ENCODE data around the gene ZBTB4.

Gene ZBTB4

DNA sequence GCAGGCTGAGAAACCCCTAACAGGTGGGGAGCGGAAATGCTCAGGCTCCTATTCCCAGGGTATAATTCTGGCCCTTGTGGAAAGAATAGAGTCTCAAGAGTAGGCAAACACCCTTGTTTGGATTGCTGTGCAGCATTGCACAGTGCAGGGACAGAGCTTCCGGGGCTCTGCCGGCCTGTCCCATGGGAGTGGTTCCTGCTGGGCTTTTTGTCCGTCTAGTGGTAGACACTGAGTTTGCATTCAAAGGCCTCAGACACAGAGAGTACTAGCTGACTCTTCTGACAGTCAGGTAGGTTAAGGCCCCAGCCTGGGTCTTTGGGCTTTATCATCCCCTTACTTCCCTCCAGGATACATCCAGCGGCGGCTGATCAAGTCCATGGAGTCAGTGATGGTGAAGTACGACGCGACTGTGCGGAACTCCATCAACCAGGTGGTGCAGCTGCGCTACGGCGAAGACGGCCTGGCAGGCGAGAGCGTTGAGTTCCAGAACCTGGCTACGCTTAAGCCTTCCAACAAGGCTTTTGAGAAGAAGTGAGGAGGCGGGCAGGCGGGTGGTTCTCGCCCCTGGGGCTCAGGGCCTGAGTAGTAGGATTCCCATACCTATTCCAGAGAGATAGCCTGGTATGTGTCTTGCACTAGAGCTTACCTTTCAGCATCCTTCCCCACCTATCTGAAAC lies 22.9 kb upstream of the ZBTB4 start:
- TF ChIP-seq SIN3A (IDR thresholded peaks at IDR 0.05; ENCODE audit: borderline replicate concordance, insufficient read depth, low read length) (no peak), FOXP2 (optimal IDR thresholded peaks at IDR 0.05; ENCODE audit: borderline replicate concordance, extremely low read depth, extremely low read length, insufficient read depth) (no peak), TAF1 (IDR thresholded peaks at IDR 0.05; ENCODE audit: borderline replicate concordance, insufficient read depth, low read length) (no peak), POLR2AphosphoS5 (IDR thresholded peaks at IDR 0.05; ENCODE audit: low read depth, low read length) (no peak)
- TF ChIP-seq, protein P1, sequence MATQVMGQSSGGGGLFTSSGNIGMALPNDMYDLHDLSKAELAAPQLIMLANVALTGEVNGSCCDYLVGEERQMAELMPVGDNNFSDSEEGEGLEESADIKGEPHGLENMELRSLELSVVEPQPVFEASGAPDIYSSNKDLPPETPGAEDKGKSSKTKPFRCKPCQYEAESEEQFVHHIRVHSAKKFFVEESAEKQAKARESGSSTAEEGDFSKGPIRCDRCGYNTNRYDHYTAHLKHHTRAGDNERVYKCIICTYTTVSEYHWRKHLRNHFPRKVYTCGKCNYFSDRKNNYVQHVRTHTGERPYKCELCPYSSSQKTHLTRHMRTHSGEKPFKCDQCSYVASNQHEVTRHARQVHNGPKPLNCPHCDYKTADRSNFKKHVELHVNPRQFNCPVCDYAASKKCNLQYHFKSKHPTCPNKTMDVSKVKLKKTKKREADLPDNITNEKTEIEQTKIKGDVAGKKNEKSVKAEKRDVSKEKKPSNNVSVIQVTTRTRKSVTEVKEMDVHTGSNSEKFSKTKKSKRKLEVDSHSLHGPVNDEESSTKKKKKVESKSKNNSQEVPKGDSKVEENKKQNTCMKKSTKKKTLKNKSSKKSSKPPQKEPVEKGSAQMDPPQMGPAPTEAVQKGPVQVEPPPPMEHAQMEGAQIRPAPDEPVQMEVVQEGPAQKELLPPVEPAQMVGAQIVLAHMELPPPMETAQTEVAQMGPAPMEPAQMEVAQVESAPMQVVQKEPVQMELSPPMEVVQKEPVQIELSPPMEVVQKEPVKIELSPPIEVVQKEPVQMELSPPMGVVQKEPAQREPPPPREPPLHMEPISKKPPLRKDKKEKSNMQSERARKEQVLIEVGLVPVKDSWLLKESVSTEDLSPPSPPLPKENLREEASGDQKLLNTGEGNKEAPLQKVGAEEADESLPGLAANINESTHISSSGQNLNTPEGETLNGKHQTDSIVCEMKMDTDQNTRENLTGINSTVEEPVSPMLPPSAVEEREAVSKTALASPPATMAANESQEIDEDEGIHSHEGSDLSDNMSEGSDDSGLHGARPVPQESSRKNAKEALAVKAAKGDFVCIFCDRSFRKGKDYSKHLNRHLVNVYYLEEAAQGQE (IDR thresholded peaks at IDR 0.05; ENCODE audit: insufficient read depth in 1 of 2, low read depth in 2 of 2, low read length in 2 of 2): no peak

DNA sequence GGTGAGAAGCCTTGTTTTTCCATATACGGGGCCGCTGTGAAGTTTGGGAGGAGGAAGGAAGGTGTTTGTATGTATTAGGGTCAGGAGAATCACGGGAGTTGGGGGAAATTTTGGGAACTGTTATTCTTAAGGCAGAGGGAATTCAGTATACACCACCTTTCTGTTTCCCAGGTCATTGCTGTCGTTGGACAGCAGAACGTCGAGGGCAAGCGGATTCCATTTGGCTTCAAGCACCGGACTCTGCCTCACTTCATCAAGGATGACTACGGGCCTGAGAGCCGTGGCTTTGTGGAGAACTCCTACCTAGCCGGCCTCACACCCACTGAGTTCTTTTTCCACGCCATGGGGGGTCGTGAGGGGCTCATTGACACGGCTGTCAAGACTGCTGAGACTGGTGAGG lies 22.3 kb upstream of the ZBTB4 start:
- no peak for TF ChIP-seq TAF1 (IDR thresholded peaks at IDR 0.05; ENCODE audit: borderline replicate concordance, insufficient read depth, low read length)
- TF ChIP-seq SIN3A (IDR thresholded peaks at IDR 0.05; ENCODE audit: borderline replicate concordance, insufficient read depth, low read length): no peak
- TF ChIP-seq, protein P1 (IDR thresholded peaks at IDR 0.05; ENCODE audit: insufficient read depth in 1 of 2, low read depth in 2 of 2, low read length in 2 of 2): no peak
- no peak for TF ChIP-seq POLR2AphosphoS5 (IDR thresholded peaks at IDR 0.05; ENCODE audit: low read depth, low read length)
- no peak for TF ChIP-seq FOXP2 (optimal IDR thresholded peaks at IDR 0.05; ENCODE audit: borderline replicate concordance, extremely low read depth, extremely low read length, insufficient read depth)

DNA sequence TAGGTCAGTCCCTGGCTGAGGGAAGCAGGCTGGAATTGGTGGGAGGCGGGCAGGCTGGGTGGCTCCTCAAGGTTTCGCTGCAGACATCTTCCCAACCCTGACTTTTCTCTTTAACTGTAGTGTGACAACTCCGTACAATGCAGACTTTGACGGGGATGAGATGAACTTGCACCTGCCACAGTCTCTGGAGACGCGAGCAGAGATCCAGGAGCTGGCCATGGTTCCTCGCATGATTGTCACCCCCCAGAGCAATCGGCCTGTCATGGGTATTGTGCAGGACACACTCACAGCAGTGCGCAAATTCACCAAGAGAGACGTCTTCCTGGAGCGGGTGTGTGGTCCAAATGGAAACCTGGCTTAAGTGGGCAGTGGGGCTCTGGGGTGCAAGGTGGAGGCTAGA lies 19.7 kb upstream of the ZBTB4 start:
- TF ChIP-seq, protein P1 (IDR thresholded peaks at IDR 0.05; ENCODE audit: insufficient read depth in 1 of 2, low read depth in 2 of 2, low read length in 2 of 2): no peak
- TF ChIP-seq FOXP2 (optimal IDR thresholded peaks at IDR 0.05; ENCODE audit: borderline replicate concordance, extremely low read depth, extremely low read length, insufficient read depth) (no peak), SIN3A (IDR thresholded peaks at IDR 0.05; ENCODE audit: borderline replicate concordance, insufficient read depth, low read length) (no peak), POLR2AphosphoS5 (IDR thresholded peaks at IDR 0.05; ENCODE audit: low read depth, low read length) (no peak), TAF1 (IDR thresholded peaks at IDR 0.05; ENCODE audit: borderline replicate concordance, insufficient read depth, low read length) (no peak)

DNA sequence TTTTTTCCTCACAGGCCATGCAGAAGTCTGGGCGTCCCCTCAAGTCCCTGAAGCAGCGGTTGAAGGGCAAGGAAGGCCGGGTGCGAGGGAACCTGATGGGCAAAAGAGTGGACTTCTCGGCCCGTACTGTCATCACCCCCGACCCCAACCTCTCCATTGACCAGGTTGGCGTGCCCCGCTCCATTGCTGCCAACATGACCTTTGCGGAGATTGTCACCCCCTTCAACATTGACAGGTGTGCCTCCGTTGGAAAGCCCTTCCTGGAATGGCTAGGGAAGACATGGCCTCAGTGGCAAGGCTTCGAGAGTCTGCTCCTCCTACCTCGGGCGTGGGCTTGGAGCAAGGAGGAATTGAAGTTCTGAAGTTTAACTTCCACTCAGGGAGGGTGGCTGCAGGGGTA lies 18.2 kb upstream of the ZBTB4 start:
- TF ChIP-seq, protein P1 (IDR thresholded peaks at IDR 0.05; ENCODE audit: insufficient read depth in 1 of 2, low read depth in 2 of 2, low read length in 2 of 2): no peak
- no peak for TF ChIP-seq POLR2AphosphoS5 (IDR thresholded peaks at IDR 0.05; ENCODE audit: low read depth, low read length)
- no peak for TF ChIP-seq FOXP2 (optimal IDR thresholded peaks at IDR 0.05; ENCODE audit: borderline replicate concordance, extremely low read depth, extremely low read length, insufficient read depth)
- no peak for TF ChIP-seq SIN3A (IDR thresholded peaks at IDR 0.05; ENCODE audit: borderline replicate concordance, insufficient read depth, low read length)
- no peak for TF ChIP-seq TAF1 (IDR thresholded peaks at IDR 0.05; ENCODE audit: borderline replicate concordance, insufficient read depth, low read length)
